HG03571 (cell line): Measurements from ENCODE around the gene LRRFIP1.

Experiments
- ATAC-seq: cut with Tn5 transposase; IDR thresholded peaks from one replicate; pipeline ENCODE4 v1.9.1; 2021; ENCODE audit not compliant: unreplicated experiment

The LRRFIP1 gene

GRCh38 chr2:237617587-237617982 lies 9.8 kb upstream of the LRRFIP1 start:
- ATAC-seq = no peak

DNA sequence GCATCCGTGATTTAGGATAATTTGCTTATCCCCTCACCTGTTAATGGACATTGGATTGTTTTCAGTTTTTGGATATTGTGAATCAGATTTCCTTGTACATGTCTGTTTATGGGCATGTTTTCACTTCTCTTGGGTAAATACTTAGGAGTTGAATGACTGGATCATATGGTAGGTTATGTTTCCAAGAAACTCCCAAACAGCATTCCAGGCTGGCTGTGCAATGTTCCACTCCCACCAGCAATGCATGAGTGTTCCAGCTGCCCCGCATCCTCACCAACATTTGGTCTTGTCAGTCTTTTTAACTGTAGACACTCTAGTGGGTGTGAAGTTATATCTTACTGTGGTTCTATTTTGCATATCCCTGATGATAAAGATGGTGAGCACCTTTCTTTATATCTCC lies 8.9 kb upstream of the LRRFIP1 start:
- ATAC-seq = no peak

DNA sequence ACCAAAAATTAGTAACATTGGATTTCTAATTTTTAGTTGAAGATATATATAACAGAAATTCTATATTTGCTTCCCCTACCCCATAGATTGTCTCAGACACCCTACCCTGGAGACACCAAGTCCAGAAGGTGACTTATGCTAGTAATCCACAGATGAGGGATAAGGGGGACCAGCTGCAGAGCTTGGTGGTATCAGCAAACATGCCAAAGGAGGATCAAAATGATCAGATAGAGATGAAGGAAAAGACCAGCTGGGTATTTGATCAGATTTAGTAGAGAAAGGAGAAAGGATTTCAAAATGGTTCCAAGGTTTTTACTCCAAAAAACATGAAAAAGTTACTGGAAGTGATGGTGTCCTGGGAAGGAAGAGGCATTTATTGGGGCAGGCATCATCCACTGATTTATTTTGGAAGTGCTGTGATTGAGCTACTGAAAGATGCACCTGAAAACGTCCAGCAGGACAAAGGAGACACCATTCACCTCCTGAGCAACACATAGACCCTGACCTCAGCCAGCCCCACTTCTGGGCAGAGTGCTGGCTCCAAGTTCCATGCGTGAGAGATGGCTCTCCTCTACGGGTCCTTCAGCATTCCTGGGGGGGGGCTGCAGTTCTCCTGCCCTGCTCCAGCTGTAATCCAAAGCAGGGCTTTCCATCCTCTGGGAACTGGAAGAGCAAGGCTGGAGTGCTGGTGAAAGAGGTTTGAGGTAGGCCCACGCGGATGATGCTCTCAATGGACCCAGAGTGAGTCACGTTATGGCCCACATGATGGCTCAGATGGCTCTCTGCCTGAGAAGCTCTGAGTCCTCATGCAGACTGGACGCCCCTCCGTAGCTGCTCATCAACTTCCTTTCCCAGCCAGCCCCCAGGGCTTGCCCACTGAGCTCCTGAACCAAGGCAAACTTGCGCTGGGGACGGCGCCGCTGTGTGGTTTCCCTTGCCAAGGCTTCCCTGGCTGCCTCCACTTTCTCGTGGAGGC lies 3.7 kb upstream of the LRRFIP1 start:
- no peak for ATAC-seq

DNA sequence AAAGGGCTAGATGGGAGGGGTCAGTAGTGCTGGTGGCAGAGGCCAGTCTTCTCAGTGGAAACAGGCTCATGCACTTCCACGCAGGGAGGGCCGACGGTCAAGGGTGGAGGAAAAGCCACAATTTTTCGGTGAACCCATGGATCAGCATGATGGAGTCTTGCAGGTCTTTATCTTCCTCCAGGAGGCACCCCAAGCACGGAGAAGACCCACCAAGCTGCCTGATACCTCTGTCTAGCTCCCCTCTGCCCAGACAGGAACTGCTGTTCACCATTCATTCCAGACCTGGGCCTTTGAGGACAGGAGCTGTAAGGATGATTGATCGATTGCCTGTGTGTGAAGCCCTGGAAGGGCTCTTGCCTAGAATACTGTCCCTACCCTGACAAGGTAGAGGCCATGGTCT lies 2.8 kb upstream of the LRRFIP1 start:
- ATAC-seq = no peak

GRCh38 chr2:237625216-237625705 lies 2.1 kb upstream of the LRRFIP1 start:
- no peak for ATAC-seq

- ATAC-seq = no peak
Measured at GRCh38 chr2:237625777-237626176, 1.6 kb upstream of the LRRFIP1 start.

DNA sequence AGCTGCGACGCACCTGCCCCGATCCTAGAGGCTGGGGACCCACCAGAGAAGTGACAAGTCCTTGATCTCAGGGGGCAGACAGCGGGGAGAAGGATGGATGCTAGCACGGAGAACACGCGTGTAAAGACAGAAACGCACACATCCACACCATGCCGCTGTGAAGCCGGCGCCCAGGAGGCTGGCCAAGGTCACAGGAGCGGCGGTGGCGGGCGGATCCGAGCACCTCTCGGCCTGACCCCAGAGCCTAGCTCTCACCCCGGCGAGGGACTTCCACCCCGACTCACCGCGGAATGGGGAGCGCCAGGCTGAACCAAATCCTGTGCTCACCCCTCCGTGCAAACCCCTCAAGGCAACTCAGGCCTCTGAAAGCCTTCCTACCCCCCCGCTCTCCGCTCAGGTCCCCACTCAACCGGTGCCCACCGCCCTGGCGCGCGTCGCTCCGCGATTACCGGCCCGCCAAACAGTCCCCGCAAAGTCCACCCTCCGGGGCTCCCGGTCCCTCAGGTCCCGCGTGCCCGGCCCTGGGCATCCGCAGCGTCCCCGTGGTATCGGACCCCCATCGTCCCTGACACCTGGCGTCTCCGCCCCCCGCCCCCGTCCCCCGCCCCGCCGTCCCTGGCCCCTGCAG lies 460 bp upstream of the LRRFIP1 start:
- ATAC-seq = no peak

DNA sequence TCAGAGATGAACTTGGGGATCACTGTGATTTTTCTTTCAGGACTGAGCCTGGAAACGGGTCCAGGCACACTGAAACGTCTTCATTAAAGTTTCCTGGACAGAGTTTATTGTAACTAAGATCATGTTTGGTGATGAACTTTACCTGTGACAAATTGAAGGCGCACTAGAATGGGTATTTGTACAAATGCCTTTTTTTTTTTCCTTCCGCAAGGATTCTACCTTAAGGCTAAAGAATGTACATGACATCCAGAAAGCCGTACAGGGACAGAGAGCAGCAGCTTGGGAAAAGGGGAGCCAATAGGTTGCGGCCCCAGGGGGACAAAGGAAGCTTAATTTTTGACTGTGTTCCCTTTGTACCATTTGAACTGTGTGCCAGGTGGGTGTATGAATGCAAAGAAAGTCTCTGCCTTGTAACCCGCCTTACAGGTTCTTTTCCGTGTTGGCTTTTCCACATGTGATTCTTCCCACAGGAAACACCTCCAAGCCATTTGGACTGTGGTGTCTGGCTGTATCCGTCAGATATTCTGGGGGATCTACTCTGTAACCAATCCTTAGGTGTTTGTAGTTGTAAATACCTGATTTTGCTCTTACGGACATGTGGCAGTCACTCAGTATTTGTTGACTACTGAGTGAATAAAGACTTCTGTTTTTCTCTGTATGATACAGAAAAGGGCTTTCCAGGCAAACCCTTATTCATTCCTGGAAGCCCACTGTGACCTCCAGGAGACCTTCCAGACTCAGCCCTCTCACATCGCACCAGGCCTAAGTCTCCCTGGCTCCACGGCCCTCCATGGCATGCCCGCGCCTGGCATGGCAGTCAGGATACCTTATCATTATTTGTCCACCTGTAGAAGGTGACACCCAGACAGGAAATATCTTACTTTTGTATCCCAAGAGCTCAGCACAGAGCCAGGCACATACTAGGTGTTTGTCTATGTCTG lies 1.1 kb downstream of the LRRFIP1 start:
- no peak for ATAC-seq

- ATAC-seq = no peak
Measured at GRCh38 chr2:237629188-237629534, 1.8 kb downstream of the LRRFIP1 start.

GRCh38 chr2:237629739-237630138 lies 2.4 kb downstream of the LRRFIP1 start:
- no peak for ATAC-seq

- ATAC-seq = no peak
Measured at GRCh38 chr2:237630216-237631000, 3.0 kb downstream of the LRRFIP1 start.

DNA sequence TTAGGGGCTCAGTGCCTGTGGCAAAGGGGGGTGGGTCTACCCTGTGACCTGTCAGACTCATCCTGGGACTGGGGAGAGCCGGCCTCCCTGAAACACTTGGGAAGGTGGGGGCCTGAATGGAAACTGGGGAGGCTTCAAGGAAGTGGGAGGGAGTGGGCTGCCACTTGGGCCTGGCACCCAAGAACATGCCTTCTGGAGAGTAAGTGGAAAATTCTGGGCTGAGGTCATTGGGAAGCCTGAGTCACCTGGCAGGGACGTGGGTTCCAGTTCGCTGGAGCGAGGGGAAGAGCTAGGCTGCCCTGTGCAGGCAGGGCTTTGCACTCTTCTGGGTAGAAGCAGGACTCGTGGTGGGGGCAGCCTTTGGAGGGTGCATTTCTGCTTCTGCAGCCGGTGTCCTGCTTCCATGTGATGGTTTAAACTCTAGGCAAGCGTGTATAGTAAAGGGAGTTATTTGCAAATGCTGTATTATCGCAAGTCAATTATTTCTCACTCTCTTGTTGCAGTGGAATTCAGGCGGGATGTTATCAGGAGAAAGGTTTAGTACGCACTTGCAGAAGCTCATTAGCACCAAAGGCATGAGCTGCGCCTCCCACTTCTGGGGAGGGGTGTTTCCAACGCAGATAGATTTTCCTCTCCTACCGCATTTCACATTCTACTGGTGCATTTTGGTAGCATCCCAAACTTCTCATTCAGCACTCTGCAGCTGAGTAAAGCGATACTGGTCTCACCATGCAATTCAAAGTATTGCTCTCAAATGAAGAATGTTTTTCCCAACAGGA lies 3.8 kb downstream of the LRRFIP1 start:
- no peak for ATAC-seq

- ATAC-seq = no peak
Measured at GRCh38 chr2:237631801-237632585, 4.6 kb downstream of the LRRFIP1 start.

DNA sequence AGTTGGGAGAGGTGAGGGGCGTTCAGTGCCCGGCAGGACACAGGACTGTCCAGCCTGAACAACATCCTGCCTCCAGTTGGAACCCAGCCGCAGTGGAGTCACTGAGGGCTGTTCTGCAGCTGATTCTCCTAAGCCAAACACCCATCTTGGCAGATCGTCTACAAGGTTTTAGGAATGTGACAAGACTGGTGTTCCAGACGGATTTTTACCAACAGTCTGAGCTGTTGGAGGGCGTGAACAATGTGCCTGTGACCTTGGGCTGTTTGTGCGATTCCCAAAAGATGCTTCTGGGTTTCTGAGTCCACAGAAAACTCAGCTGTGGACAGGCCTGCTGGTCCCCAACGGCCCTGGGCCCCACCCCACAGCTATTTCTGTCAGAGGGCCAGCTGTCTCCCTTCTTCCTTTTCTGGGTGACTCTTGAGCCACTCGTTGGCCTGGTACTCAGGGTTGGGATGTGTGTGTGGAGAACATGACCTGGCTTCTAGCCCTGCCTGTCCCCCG lies 5.7 kb downstream of the LRRFIP1 start:
- no peak for ATAC-seq

DNA sequence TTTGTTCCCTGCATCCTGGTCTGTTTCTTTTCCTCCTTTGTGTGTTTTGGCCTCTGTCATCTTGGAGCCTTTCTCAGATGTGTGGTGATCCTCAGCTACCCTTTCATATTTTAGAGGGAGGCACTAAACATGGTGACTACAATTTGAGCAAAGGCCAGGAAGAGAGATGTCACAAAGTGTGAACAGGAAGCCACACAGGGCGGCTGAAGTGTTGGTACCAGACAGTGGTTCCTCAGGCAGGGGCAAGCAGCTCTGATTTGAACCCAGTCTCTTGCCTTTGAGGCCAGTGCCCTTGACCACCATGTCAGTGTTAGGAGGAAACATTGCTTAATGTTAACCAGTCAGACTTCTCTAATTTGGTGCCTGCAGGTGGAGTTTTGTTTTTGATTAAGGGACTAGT lies 9.2 kb downstream of the LRRFIP1 start:
- no peak for ATAC-seq

DNA sequence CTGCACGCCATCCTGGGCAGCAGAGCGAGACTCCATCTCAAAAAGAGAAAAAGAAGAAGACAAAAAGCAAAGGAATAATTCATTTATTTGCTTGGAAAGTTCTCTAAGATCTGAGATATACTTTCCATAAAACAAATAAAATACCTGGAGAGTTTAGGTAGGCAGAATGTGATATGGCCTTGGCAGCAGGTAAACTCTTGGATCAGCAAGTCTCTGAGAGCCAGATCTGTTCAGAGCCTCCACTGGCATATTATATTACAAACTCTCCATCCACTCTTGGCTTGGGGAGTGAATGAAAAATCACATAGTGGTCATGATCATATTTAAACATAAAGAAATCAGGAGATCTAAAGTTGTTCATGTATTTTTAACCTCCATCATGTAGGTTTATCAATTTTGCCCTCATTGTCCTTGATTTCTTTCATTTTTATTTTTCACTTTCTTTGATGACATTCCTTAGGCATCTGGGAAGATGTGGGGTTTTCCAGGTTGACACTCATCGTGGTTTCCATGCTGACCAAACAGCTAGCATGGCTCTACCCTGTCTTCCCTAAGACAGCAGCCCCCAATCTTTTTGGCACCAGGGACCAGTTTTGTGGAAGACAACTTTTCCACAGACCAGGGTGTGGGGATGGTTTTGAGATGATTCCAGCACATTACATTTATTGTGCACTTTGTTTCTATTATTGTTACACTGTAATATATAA lies 10.2 kb downstream of the LRRFIP1 start:
- no peak for ATAC-seq

DNA sequence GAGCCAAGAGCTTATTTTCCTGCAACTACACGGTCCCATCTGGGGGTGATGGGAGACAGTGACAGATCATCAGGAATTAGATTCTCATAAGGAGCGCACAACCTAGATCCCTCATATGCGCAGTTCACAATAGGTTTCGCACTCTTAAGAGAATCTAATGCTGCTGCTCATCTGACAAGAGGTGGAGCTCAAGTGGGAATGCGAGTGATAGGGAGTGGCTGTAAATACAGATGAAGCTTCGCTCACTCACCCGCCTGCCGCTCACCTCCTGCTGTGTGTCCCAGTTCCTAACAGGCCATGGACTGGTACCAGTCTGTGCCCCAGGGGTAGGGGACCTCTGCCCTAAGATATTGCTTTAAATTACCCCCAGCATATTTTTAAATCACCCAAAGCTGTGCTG lies 10.8 kb downstream of the LRRFIP1 start:
- ATAC-seq = no peak
